HG03521 (cell line): ENCODE measurements around the gene TIMM29.

Experiments
- ATAC-seq: cut with Tn5 transposase; IDR thresholded peaks from one replicate; pipeline ENCODE4 v1.9.1; 2021; ENCODE audit warnings: mild to moderate bottlenecking, moderate library complexity; ENCODE audit not compliant: unreplicated experiment

Gene TIMM29

DNA sequence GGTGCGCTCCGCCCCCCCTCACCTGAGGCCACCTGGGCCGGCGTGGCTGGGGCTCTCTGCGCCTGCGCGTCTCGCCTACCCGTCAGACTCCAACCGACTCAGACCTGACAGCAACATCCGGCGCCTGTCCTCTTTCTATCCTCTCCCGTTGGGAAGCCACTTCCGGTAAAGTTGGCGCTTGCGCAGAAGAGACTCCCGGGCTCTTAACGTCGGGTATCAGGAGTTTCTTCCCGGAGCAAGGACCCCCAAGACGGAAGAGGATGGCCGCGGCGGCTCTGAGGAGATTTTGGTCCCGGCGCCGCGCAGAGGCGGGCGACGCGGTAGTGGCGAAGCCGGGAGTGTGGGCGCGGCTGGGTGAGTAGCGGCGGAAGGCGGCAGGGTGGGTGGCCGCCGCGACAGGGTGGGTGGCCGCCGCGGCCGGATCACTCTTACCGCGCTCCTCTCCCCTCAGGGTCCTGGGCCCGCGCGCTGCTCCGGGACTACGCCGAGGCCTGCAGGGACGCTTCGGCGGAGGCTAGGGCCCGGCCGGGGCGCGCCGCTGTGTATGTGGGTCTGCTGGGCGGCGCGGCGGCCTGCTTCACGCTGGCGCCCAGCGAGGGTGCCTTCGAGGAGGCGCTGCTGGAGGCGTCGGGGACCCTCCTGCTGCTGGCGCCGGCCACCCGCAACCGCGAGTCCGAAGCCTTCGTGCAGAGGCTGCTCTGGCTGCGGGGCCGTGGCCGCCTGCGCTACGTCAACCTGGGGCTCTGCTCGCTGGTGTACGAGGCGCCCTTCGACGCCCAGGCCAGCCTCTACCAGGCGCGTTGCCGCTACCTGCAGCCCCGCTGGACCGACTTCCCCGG, at the start of gene TIMM29, which contains the start of gene YIPF2:
TIMM29 (plus strand) TSS at position 249 of the 839 bp plus-strand sequence; CDS start at position 261, 12 bp downstream.
YIPF2 (minus strand) TSS at position 77 of the 839 bp plus-strand sequence. CDS start 229 bp downstream, outside the sequence.
- peak; percentile 81 for ATAC-seq

DNA sequence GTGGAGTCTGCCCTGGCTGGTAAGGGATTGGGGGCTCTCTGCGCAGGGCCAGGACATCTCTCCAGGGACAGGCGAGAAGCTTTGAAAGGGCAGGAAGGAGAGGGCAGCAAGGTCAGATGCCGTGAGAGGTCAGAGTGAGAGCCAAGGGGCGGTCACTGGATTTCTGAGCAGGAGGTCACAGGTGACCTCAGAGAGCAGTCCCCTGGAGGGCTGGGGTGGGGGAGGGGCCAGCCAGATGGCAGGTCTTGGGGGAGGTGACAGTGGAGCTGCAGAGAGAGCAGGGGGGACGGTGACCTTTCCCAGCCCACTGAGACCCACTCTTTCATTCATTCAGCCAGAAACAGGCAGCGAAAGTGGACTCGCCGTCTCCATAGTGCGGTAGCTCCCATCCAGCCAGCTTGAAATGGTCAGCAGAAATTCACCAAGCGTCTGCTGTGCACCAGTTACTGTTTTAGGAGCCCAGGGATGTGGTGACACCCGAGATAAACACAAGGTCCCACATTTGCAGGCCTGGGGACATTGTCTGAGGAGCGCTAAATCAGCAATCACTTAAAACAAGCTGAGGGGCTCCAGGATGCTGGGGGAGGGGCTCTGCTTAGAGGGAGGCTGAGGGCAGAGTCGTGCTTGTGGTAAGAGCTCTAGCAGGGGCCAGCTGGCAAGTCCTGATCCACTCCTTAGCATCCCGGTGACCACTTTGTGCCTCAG, 47.1 kb upstream of the TIMM29 start:
- ATAC-seq, result no peak

GRCh38 chr19:10882108-10882457, 46.5 kb upstream of the TIMM29 start:
- no peak for ATAC-seq

DNA sequence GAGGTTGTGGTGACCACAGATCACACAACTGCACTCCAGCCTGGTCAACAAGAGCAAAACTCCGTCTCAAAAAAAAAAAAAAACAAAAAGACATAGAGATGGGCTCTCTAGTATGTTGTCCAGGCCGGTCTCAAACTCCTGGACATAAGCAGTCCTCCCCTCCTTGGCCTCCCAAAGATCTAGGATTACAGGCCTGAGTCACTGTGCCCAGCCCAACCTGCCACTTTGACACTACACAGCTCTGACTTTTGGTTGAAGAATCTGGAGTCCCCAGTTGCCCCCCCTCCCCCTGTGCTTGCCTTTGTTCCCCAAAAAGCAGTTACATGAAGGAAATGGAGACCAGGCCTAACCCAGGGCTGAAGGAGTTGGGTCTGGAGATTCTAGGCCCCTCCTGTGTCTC, 44.3 kb upstream of the TIMM29 start:
- ATAC-seq, result no peak

DNA sequence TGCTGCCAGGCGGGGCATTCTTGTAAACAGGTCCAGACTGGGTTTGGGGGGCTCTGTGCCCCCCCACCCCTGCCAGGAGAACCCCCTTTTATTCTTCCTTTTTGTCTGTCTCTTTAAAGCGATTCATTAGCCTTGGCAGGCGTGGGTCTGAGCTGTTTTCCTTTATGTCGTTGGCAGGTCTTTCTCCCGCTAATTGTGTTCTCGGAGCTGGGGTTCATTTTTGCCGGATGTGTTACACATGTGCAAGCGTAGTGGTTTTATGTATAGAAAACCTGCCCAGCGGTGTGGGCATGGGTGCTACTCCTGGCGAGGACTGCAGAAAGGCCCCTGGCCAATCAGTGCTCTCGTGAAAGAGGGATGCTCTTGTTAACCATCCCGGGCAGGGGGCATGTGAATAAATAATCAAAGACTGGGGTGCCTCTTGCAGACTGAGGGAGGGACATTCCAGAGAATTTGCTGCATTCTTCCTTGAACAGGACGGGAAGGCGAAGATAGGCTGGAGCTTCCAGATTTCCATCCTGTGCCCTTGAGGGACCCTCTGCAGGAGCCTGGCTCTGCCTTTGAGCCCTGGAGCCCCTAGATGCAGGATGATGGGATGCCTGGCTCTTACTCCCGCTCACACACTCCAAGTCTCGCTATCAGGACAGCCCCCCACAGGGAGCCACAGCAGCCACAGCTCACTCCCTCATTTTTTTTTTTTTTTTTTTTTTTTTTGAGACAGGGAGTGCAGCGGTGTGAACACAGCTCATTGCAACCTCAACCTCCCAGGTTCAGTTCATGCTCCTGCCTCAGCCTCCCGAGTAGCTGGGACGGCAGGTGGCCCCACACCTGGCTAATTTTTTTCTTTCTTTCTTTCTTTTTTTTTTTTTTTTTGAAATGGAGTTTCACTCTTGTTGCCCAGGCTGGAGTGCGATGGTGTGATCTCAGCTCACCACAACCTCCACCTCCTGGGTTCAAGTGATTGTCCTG, 43.1 kb upstream of the TIMM29 start:
- ATAC-seq, result no peak

DNA sequence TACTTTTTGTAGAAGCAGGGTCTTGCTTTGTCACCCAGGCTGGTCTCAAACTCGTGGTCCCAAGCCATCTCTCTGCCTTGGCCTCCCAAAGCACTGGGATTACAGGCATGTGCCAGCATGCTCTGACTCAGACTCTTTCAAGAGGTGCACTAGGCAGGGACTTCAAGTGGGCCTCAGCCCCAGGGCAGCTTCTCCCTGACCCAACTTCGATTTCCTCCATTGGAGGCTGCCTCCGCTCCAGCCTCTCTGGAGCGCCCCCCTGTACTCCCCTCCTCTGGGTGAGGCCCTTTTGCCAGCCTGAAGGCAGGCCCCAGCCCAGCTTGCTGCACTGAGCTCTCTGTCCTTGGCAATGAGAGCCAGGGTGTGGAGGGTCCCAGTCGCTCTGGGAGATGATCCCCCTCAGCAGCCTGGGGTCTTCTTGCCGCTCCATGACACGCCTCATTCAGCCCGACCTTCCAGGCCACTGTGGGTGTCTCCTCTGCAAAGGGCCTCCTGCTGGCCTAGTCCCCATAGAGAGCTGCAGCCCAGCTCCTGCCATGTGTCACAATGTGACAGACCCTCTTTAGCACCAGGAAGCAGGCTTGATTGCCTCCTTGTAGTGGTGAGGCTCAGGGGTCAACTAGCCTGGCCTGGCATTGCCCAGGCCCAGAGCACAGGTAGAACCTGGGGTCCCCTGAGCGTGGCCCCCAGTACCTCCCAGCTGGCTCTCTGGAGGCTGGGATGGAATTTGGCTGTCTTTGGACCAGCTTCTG, 40.8 kb upstream of the TIMM29 start:
- ATAC-seq, result no peak

DNA sequence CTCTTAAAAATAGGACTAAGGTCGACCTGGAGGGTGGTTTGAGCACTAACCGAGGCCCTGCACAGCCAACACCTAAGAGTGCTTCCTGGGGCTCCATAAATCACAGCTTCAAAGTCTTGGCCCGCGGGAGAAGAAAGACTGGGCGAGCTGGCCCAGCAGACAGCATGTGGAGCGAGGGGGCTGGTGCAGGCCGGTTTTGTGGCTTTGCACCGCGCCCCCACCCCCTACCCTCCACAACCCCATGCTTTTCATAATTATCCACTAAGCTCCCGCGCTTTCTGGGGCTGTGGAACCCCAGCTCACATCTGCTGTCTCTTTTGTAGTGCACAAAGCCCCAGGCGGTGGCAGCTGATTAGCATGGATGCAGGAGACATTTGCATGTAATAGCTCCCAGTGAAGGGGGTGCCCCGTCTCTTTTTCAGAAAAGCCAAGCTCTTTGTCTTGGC, 40.2 kb upstream of the TIMM29 start:
- ATAC-seq, result no peak

DNA sequence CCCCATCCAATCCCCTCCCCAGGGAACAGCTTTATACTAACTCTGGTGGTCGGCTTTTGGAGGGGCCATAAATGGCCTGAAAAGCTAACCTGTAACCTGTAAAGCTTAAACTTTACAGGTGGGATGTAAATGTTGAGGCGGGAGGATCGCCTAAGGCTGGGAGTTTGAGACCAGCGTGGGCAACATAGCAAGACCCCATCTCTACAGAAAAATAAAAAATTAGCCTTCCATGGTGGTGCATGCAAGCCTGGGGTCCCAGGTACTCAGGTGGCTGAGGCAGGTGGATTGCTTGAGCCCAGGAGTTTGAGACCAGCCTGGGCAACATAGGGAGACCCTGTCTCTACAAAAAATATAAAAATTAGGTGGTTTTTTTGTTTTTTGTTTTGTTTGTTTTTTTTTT, 38.7 kb upstream of the TIMM29 start:
- no peak for ATAC-seq

DNA sequence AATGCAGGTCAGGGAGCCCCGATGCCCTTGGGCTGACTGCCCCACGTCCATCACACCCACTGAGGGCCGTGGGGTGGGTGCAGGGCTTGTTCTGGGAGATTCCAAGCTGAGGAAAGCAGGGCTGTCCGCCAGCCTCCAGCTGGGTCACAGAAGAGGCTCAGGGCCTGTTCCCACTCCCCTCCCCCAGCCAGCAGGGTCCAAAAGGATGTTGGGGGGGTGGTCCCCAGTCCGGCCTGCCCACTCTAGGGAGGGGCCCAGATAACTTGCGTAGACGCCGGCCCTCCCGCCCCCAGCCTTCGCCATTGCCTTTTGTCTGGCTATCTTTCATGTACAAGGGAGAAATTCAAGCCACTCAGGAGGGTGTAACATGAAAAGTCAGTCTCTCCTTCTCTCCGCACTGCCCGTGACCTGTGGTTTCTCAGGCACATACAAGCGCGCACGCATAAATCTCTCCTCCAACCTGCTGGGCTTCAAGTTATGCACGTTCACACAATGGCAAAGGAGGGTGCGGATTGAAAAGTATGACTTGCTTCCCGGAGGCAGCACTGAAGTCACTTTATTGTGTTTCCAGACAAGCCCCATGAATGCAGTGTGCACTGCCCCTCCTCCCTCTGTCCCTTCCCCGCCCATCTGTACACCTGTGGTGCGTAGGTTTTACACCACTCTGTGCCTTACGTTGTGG, 37.1 kb upstream of the TIMM29 start:
- ATAC-seq, result no peak

- ATAC-seq, result no peak
Observed at GRCh38 chr19:10892256-10892655, 36.4 kb upstream of the TIMM29 start.

GRCh38 chr19:10894911-10895213, 33.7 kb upstream of the TIMM29 start:
- ATAC-seq, result no peak

DNA sequence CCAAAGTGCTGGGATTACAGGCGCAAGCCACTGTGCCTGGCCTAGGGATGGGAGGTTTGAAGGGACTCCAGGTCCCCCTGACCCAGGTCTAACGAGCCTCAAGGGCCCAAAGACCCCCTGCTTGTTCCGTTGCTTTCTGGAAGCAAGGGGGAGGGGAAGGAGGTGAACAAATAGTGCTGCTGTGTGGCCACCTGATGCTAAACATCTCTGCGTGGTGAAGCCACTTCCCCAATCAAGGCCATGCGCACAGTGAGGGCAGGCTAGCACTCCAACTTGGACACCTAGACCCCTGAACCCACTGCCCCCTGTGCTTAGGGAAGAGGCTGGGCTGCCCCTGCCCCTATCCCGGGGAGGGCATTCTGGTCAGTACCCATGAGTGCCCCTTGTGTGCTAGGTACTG, 33.2 kb upstream of the TIMM29 start:
- no peak for ATAC-seq

DNA sequence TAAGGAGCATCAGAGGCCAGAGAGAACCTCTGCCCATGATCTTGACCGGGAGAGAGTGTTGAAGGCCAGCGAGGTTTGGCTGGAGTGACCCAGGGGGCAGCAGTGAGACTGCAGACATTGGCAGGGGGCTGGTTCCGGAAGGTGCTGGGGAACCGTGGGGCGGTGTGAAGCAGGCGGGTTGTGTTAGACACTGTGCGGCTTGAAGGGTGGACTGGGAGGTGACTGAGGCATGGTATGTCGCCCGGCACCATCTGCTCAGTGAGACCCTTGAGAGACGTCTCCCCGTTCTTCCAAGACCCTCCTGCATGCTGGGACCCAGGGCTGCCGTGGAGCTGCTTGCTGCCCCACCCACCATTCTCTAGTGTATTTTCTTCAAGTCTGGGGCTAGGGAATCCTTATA, 32.7 kb upstream of the TIMM29 start:
- ATAC-seq, result no peak

DNA sequence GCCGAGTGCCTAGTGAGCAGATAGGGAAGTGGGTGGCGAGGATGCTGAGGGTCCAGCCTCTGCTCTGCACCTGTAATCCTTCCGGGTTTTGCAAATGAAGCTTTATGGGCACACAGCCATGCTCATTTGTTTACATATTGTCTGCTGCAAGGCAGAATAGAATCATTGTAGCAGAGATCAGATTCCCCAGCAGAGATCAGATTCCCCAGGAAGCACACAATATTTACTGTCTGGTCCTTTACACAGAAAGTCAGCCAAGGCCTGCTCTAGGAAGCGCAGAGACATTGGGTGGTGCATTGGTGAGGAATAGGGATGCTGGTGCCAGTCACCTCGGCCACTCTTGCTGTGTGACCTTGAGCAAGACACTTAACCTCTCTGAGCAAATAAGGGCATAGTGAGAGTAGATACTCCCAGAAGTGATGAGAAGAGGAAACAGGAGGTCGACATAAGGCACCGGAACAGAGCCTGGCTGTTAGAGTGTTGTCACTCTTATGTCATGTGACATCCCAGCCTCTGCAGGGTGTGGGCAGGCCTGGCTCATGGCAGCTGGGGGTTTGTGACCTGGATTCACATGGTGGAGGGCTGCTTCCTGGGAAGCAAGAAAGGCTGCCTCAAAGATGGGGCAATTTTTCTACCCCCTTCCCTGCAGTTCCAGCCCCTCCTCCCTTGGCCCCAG, 31.6 kb upstream of the TIMM29 start:
- ATAC-seq, result no peak

DNA sequence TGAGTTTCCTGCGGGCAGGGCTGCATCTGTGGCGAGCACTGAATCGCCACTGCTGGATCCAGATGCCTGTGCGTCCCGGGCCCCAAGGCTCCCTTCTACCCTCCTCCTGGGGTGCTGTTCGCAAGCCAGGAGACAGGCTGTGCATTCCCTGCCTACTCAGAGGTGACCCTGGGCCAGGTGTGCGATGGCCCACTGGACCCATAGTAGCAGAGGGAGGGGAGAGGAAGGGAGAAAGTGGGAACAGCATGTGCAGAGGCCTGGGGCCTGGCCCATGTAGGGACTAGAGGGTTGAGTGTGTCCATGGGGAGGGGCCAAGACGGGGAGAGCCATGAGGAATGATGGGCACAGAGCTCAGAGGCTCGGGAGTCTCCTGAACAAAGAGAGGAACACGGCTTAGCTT, 30.0 kb upstream of the TIMM29 start:
- ATAC-seq, result no peak

- ATAC-seq, result no peak
Observed at GRCh38 chr19:10899151-10899653, 29.4 kb upstream of the TIMM29 start.

DNA sequence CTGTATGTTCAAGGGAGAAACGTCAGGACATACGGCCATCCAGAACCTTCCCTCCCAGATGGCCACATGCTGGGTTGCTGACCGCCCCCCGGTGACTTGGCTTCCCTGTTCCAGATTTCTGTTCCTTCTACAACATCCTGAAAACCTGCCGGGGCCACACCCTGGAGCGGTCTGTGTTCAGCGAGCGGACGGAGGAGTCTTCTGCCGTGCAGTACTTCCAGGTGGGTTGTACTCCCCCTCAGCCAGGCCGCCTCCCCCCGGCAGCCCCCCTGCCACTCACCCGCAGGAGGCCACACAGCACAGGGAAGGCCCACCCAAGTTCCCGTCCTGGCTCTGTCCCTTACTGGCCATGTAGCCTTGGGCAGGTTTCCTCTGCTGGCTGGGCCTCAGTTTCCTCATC, 20.7 kb upstream of the TIMM29 start:
- ATAC-seq, result no peak

GRCh38 chr19:10908380-10908960, 20.1 kb upstream of the TIMM29 start:
- no peak for ATAC-seq
